Activated CD8-positive, alpha-beta memory T cell treated with anti-CD3 and anti-CD28 coated beads for 48 hours (primary cell): Measurements from ENCODE around the gene PPP6R1.

Experiments
- DNase-seq, 3 experiments: peaks; one replicate each; pipeline ENCODE4 v3.0.0-alpha.2; 2020; ENCODE audit warnings: low read depth in 2 of 3, low spot score in 2 of 3

PPP6R1 gene

GRCh38 chr19:55186080-55186479 is 72.7 kb downstream of the PPP6R1 start:
- DNase-seq = no peak

GRCh38 chr19:55181740-55182139 is 77.1 kb downstream of the PPP6R1 start:
- DNase-seq = no peak
